Esophagus squamous epithelium (tissue), 5 donors: ENCODE measurements around the gene GDPD5. TPM values are rescaled to one million over a fixed set of nuclear protein-coding genes. Genes with fewer than 3 reads are reported as not detected.

Experiments
- DNase-seq: peaks from one replicate; lab custom pipeline; 2025; lab: John Stamatoyannopoulos, UW
- H3K27ac ChIP-seq, 4 donors: fragments of 200-600 bp; sonication (generic); one replicate each; pipeline ENCODE4 v1.5.1; 2016 to 2019; ENCODE audit warnings: mild to moderate bottlenecking in 1 of 4
- H3K27me3 ChIP-seq, 4 donors: fragments of 200-600 bp; sonication (generic); 1 replicate in 3 of 4; 2 replicates in 1 of 4; pipeline versions ENCODE4 v1.5.1 to v1.6.0; 2017 to 2021; ENCODE audit warnings: antibody characterized with exemption in 1 of 4
- H3K36me3 ChIP-seq, 3 donors: fragments of 200-600 bp; sonication (generic); one replicate each; pipeline ENCODE4 v1.5.1; 2016 to 2019
- H3K4me1 ChIP-seq, 3 donors: fragments of 200-600 bp; sonication (generic); one replicate each; pipeline ENCODE4 v1.5.1; 2017 to 2019
- H3K4me3 ChIP-seq, 4 donors: fragments of 200-600 bp; sonication (generic); 1 replicate in 3 of 4; 2 replicates in 1 of 4; pipeline ENCODE4 v1.5.1; 2016 to 2019; ENCODE audit warnings: mild to moderate bottlenecking in 2 of 4, moderate library complexity in 1 of 4
- H3K9me3 ChIP-seq, 3 donors: fragments of 200-600 bp; sonication (generic); one replicate each; pipeline ENCODE4 v1.5.1; 2016 to 2019
- POLR2A ChIP-seq, 4 donors: fragments of 450-650 bp; IDR thresholded peaks; one replicate each; pipeline ENCODE4 v1.6.1; 2017; ENCODE audit warnings: antibody characterized with exemption in 4 of 4, mild to moderate bottlenecking in 4 of 4, moderate library complexity in 3 of 4
- WGBS, 2 donors: methylation state at CpG; one replicate each; pipeline ENCODE4 v1.1.5; 2018; 5-methylcytosine and 5-hydroxymethylcytosine counted together
- intact Hi-C: fragments of 100-400 bp; cut with DNase I; formaldehyde crosslinking; loops from one replicate; pipeline ENCODE4 v1.15.0; 2022
- total RNA-seq, 4 donors: library from RNA; depleted of rRNA; stranded (reverse); fragments of >200 nt; gene quantifications; one replicate each; pipeline ENCODE4 v1.1.0, GENCODE V29; 2016
- TF ChIP-seq, protein P1 (sequence below), 6 experiments: fragments of 450-650 bp in 4 of 6; fragments of 200-600 bp in 2 of 6; sonication (generic) in 2 of 6; IDR thresholded peaks; one replicate each; pipeline ENCODE4 v1.5.1; 2016 to 2019; ENCODE audit warnings: antibody characterized with exemption in 6 of 6, mild to moderate bottlenecking in 4 of 6, moderate library complexity in 4 of 6
- donor health status: DM: yes; HTN: yes; CAD: no.

The GDPD5 gene
- total RNA-seq, 4 donors from 2014 or later = 0.57 to 2.3 (median 1.6) TPM

GRCh38 chr11:75450826-75451821, 74.6 kb downstream of the GDPD5 start:
- no peak for DNase-seq
- no peak overlapping the region for H3K27ac ChIP-seq
- TF ChIP-seq, protein P1, sequence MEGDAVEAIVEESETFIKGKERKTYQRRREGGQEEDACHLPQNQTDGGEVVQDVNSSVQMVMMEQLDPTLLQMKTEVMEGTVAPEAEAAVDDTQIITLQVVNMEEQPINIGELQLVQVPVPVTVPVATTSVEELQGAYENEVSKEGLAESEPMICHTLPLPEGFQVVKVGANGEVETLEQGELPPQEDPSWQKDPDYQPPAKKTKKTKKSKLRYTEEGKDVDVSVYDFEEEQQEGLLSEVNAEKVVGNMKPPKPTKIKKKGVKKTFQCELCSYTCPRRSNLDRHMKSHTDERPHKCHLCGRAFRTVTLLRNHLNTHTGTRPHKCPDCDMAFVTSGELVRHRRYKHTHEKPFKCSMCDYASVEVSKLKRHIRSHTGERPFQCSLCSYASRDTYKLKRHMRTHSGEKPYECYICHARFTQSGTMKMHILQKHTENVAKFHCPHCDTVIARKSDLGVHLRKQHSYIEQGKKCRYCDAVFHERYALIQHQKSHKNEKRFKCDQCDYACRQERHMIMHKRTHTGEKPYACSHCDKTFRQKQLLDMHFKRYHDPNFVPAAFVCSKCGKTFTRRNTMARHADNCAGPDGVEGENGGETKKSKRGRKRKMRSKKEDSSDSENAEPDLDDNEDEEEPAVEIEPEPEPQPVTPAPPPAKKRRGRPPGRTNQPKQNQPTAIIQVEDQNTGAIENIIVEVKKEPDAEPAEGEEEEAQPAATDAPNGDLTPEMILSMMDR (IDR thresholded peaks at IDR 0.05) = peak in 3 of 6 experiments; percentile 40 to 50 (median 43)
- TF ChIP-seq POLR2A (IDR thresholded peaks at IDR 0.05) = no peak

DNA sequence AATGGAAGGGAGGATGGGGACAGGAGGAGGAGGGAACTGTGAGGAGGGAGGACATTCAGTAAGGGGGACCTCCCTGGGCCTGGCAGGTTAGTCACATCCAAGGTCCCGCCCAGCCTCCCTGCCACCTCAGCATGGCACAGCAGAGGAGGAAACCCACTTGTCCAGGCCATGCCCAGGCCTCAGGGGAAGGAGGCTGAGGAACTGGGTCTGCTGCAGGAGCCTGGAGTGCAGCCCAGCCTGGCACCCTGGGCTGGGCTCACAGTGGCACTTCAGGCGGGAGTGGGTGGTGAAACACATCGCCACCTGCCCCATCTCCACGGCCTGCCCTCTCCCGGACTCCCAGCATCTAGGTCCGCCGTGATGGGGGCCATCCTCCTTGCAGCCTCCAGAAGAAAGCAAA, 75.5 kb downstream of the GDPD5 start:
- Histone ChIP-seq H3K4me1 (peaks cover 0 to 3% (median 0%) of the 10 kb centered on the region in 3 donors), H3K27me3 (peaks cover 0 to 28% (median 0%) of the 10 kb centered on the region in 4 donors), H3K27ac (no peak overlapping the region), H3K4me3 (no peak overlapping the region), H3K36me3 (no peaks in the 10 kb centered on the region), H3K9me3 (no peaks in the 10 kb centered on the region)
- TF ChIP-seq POLR2A (IDR thresholded peaks at IDR 0.05) = no peak
- TF ChIP-seq, protein P1 (IDR thresholded peaks at IDR 0.05) = no peak
- WGBS, 2 donors = 0 to 57% methylated on average over 1 of the region's 7 CpGs
- no peak for DNase-seq
- intact Hi-C loops = no loop called here

More at GRCh38 chr11:75450826-75451821, 74.6 kb downstream of the GDPD5 start:
- no peaks in the 10 kb centered on the region for H3K9me3 ChIP-seq
- no peaks in the 10 kb centered on the region for H3K4me1 ChIP-seq
- peaks cover 0 to 28% (median 0%) of the 10 kb centered on the region in 4 donors for H3K27me3 ChIP-seq
- intact Hi-C loops = no loop called here
- no peaks in the 10 kb centered on the region for H3K36me3 ChIP-seq
- 58 to 72% methylated on average over 17 to 33 of the region's 46 CpGs for WGBS, 2 donors
- H3K4me3 ChIP-seq = no peak overlapping the region

DNA sequence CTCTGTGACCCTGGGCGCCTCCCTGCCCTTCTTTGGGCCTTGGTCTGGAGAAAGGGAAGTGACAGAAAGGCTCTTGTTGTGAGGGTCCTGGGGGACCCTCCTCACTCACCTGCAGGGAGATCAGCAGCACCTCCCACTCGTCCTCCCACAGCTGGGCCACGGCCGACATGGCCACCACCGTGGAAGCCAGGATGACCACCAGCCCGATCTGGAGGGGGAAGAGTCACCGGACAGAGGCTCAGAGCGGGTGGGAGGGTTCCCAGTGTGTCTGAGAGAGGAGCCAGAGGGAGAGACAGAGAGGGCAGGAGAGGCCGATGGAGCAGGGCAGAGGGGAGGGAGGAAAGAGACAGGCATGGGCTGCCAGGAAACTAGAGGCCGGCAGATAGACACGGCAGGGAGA, 76.0 kb downstream of the GDPD5 start:
- no peak for TF ChIP-seq POLR2A (IDR thresholded peaks at IDR 0.05)
- TF ChIP-seq, protein P1 (IDR thresholded peaks at IDR 0.05) = no peak
- peaks cover 0 to 33% (median 0%) of the 10 kb centered on the region in 4 donors for H3K27me3 ChIP-seq
- H3K4me3 ChIP-seq = no peak overlapping the region
- H3K4me1 ChIP-seq = peaks cover 0 to 3% (median 0%) of the 10 kb centered on the region in 3 donors
- no peaks in the 10 kb centered on the region for H3K36me3 ChIP-seq
- H3K9me3 ChIP-seq = no peaks in the 10 kb centered on the region
- no peak for DNase-seq
- H3K27ac ChIP-seq = no peak overlapping the region
- intact Hi-C loops = no loop called here
- WGBS, 2 donors = 70 to 85% methylated on average over 6 to 9 of the region's 11 CpGs

- Histone ChIP-seq H3K27ac (no peak overlapping the region), H3K4me1 (peaks cover 0 to 3% (median 0%) of the 10 kb centered on the region in 3 donors), H3K4me3 (no peak overlapping the region), H3K36me3 (no peaks in the 10 kb centered on the region), H3K27me3 (peaks cover 0 to 38% (median 0%) of the 10 kb centered on the region in 4 donors), H3K9me3 (no peaks in the 10 kb centered on the region)
- no peak for TF ChIP-seq POLR2A (IDR thresholded peaks at IDR 0.05)
- TF ChIP-seq, protein P1 (IDR thresholded peaks at IDR 0.05) = no peak
- DNase-seq = no peak
- 71% methylated on average over 8 of the region's 10 CpGs; no CpG with 5 or more reads in 1 of the 2 donors for WGBS, 2 donors
- intact Hi-C loops = no loop called here
Measured at GRCh38 chr11:75449271-75449670, 76.5 kb downstream of the GDPD5 start.

DNA sequence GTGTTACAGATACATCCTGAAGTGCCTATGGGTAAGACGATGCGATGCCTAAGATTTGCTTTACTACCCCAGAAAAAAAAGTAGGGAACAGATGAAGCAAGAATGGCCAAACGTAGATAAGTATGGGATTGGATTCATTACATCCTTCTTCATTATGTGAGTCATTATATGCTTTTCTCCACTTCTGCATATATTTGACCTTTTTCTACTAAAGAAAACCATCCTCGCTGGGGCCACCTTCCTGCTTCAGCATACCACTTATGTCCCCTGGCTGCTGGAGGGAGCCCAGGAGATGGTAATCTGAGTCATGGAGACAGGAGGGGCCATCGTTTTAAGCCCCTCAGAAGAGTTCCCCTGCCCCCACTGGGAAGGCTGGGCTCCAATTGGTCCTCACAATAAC, 78.3 kb downstream of the GDPD5 start:
- no peak overlapping the region for H3K4me3 ChIP-seq
- intact Hi-C loops = no loop called here
- peaks cover 0 to 46% (median 0%) of the 10 kb centered on the region in 4 donors for H3K27me3 ChIP-seq
- H3K36me3 ChIP-seq = no peaks in the 10 kb centered on the region
- no peaks in the 10 kb centered on the region for H3K9me3 ChIP-seq
- WGBS, 2 donors = 64 to 81% methylated on average over 4 to 5 of the region's 5 CpGs
- no peak for DNase-seq
- H3K27ac ChIP-seq = no peak overlapping the region
- TF ChIP-seq POLR2A (IDR thresholded peaks at IDR 0.05) = no peak
- TF ChIP-seq, protein P1 (IDR thresholded peaks at IDR 0.05) = no peak
- H3K4me1 ChIP-seq = peaks cover 0 to 3% (median 0%) of the 10 kb centered on the region in 3 donors
